HepG2 (cell line): Measurements from ENCODE around the gene SNRPN. TPM values are rescaled to one million over a fixed set of nuclear protein-coding genes. Genes with fewer than 3 reads are reported as not detected.
A peak's percentile ranks its signal among the peaks of the same experiment; 100 is the strongest.

Experiments used
- ATAC-seq: fragments of 200-7000 bp; cut with Tn5 transposase; 3 replicates; pipeline ENCODE4 v1.9.1; 2020; ENCODE audit warnings: mild to moderate bottlenecking, moderate library complexity
- BruUV-seq: library from RNA; stranded (reverse); fragments of 400-500 nt; replicated peaks from 2 replicates; lab custom pipeline; 2021; lab: Mats Ljungman, UMichigan
- CTCF ChIA-PET: fragments of 300-600 bp; formaldehyde crosslinking; extraction: SDS; loops from one replicate; lab custom pipeline; 2021; ENCODE audit warnings: low total read pairs, inconsistent platforms, low intra/inter-chr PET ratio; lab: Yijun Ruan, JAX
- POLR2A ChIA-PET: fragments of 350-600 bp; sonication (Branson Sonifier 250); formaldehyde crosslinking; loops from one replicate; lab custom pipeline; 2020; ENCODE audit warnings: antibody characterized with exemption, inconsistent platforms; lab: Yijun Ruan, JAX
- DNase-seq: peaks from one replicate; pipeline ENCODE4 v3.0.0-alpha.2; 2015; ENCODE audit warnings: low spot score
- FAIRE-seq: peaks from 3 replicates; lab custom pipeline; 2011; peaks lifted over from hg19 to GRCh38; lab: Jason Lieb, UNC
- H2AFZ ChIP-seq: one replicate; pipeline ENCODE4 v1.6.1; 2011; ENCODE audit warnings: low read length, inconsistent platforms
- H3K27ac ChIP-seq: fragments of 300-600 bp; 3 replicates; pipeline ENCODE4 v1.8.0; 2011; ENCODE audit warnings: mixed run types, mild to moderate bottlenecking, mixed read lengths, low read length, inconsistent platforms; ENCODE audit not compliant: insufficient read depth; ENCODE audit errors: extremely low read length
- H3K27me3 ChIP-seq, 2 experiments: fragments of 200-600 bp in 1 of 2; 2 replicates in 1 of 2; 3 replicates in 1 of 2; pipeline versions ENCODE4 v1.6.0 to v1.8.0; 2011; ENCODE audit warnings: low read length in 2 of 2, mild to moderate bottlenecking in 2 of 2, moderate library complexity in 2 of 2, inconsistent platforms in 1 of 2; ENCODE audit not compliant: insufficient read depth in 2 of 2, control insufficient read depth in 1 of 2
- H3K36me3 ChIP-seq, 2 experiments: fragments of 200-600 bp in 1 of 2; replicated peaks in 1 of 2; 2 replicates in 1 of 2; 3 replicates in 1 of 2; pipeline versions ENCODE4 v1.5.1 to v1.8.0; 2011; ENCODE audit warnings: low read length in 2 of 2, inconsistent platforms in 1 of 2; ENCODE audit not compliant: insufficient read depth in 2 of 2, control insufficient read depth in 1 of 2
- H3K4me1 ChIP-seq: 2 replicates; pipeline ENCODE4 v1.5.1; 2012; ENCODE audit warnings: low read length, inconsistent platforms; ENCODE audit not compliant: insufficient read depth
- H3K4me2 ChIP-seq: 2 replicates; pipeline ENCODE4 v1.6.0; 2011; ENCODE audit warnings: low read depth, low read length, inconsistent platforms
- H3K4me3 ChIP-seq, 3 experiments: fragments of 200-600 bp in 1 of 3; sonication (generic), shearing (Covaris generic) in 1 of 3; replicated peaks in 1 of 3; 2 replicates each; pipeline ENCODE4 v1.5.1; 2011 to 2016; ENCODE audit warnings: low read length in 3 of 3, inconsistent platforms in 2 of 3, low read depth in 2 of 3, mild to moderate bottlenecking in 2 of 3, control low read depth in 1 of 3, mixed read lengths in 1 of 3; ENCODE audit not compliant: insufficient read depth in 1 of 3
- H3K79me2 ChIP-seq: one replicate; pipeline ENCODE4 v1.6.1; 2011; ENCODE audit warnings: low read length, inconsistent platforms; ENCODE audit not compliant: insufficient read depth
- H3K9ac ChIP-seq: 2 replicates; pipeline ENCODE4 v1.6.0; 2011; ENCODE audit warnings: mild to moderate bottlenecking, low read depth, low read length, inconsistent platforms; ENCODE audit not compliant: insufficient read depth
- H3K9me3 ChIP-seq: 2 replicates; pipeline ENCODE4 v1.5.1; 2012; ENCODE audit warnings: mild to moderate bottlenecking, low read length
- H4K20me1 ChIP-seq: 2 replicates; pipeline ENCODE4 v1.6.0; 2011; ENCODE audit warnings: inconsistent platforms, mild to moderate bottlenecking, low read length, moderate library complexity; ENCODE audit not compliant: insufficient read depth
- ARID5B ChIP-seq: IDR thresholded peaks from 2 replicates; pipeline ENCODE4 v1.4.0; 2020; ENCODE audit warnings: mild to moderate bottlenecking, missing genetic modification reagents
- CEBPG ChIP-seq: IDR thresholded peaks from 2 replicates; pipeline ENCODE4 v1.6.1; 2016
- KMT2B ChIP-seq: IDR thresholded peaks from 2 replicates; pipeline ENCODE4 v1.6.1; 2016; ENCODE audit warnings: missing genetic modification reagents, missing compliant biosample characterization
- LCORL ChIP-seq, 2 experiments: fragments of 450-650 bp in 1 of 2; sonication (generic) in 1 of 2; formaldehyde crosslinking in 1 of 2; IDR thresholded peaks; 2 replicates each; pipeline versions ENCODE4 v1.5.0 to v1.6.1; 2017 to 2020; ENCODE audit warnings: antibody characterized with exemption in 1 of 2, missing genetic modification reagents in 1 of 2
- RFX3 ChIP-seq: IDR thresholded peaks from 2 replicates; pipeline ENCODE4 v1.6.1; 2016; ENCODE audit warnings: missing biosample characterization, missing genetic modification reagents
- ZNF362 ChIP-seq: sonication (generic); formaldehyde crosslinking; IDR thresholded peaks from 2 replicates; pipeline ENCODE4 v1.4.0; 2020; ENCODE audit warnings: missing genetic modification reagents, mild to moderate bottlenecking, borderline replicate concordance
- ZNF703 ChIP-seq: sonication (generic); formaldehyde crosslinking; IDR thresholded peaks from 2 replicates; pipeline ENCODE4 v1.5.1; 2020; ENCODE audit warnings: missing genetic modification reagents, mild to moderate bottlenecking, moderate library complexity, borderline replicate concordance
- WGBS: methylation state at CpG from one replicate; pipeline ENCODE4 v1.1.6; 2017; ENCODE audit warnings: low lambda C conversion rate; 5-methylcytosine and 5-hydroxymethylcytosine counted together
- in situ Hi-C: cut with HindIII; loops from 2 replicates; pipeline ENCODE4 v1.10.0; 2017; ENCODE audit warnings: low pct_unique_long_range_greater_than_20kb; ENCODE audit not compliant: extremely low pct_ligation_motif_present
- intact Hi-C: fragments of 100-400 bp; cut with micrococcal nuclease; formaldehyde crosslinking; loops from one replicate; pipeline ENCODE4 v1.10.0; 2022; ENCODE audit not compliant: unreplicated experiment
- polyA plus RNA-seq, 8 experiments: library from polyadenylated mRNA; depleted of rRNA in 3 of 8; stranded (reverse) in 7 of 8; unstranded in 1 of 8; fragments of >200 nt; fragmentation: Illumina TruSeq in 4 of 8; extraction: Trizol in 4 of 8; gene quantifications; 2 replicates each; pipeline versions ENCODE4 v1.2.1 to v1.2.3, GENCODE V29; 2011 to 2016; ENCODE audit warnings: low read depth in 4 of 8, missing spikeins in 1 of 8, mixed read lengths in 1 of 8; ENCODE audit not compliant: insufficient read depth in 1 of 8
- total RNA-seq, 5 experiments: library from RNA; depleted of rRNA; stranded (reverse); fragments of >200 nt; fragmentation: Illumina TruSeq; extraction: Trizol; gene quantifications; 2 replicates each; pipeline ENCODE4 v1.2.3, GENCODE V29; 2016; ENCODE audit warnings: low read depth in 1 of 5

The SNRPN gene
- total and polyA plus RNA-seq, 2 of the 13 experiments (the other 11 are each of a cell fraction or from before 2014, with no cell fraction given): 133 to 212 TPM

GRCh38 chr15:24924153-24924552 lies 30.6 kb upstream of the SNRPN start (continued):
- peak; percentile 36; the same call in 1 of the 2 replicates for TF ChIP-seq ARID5B
- TF ChIP-seq CEBPG (CRISPR knock-in tag): peak; percentile 44
- TF ChIP-seq LCORL (IDR thresholded peaks at IDR 0.05): no peak
- peak; percentile 27; the same call in 1 of the 2 replicates for TF ChIP-seq LCORL (CRISPR knock-in tag; IDR thresholded peaks at IDR 0.05)

GRCh38 chr15:24924621-24925020 lies 30.2 kb upstream of the SNRPN start:
- Histone ChIP-seq H3K9ac (no peak overlapping the region), H3K4me2 (peak overlapping the region; percentile 39; the same call in 1 of the 2 replicates), H3K9me3 (peaks cover 50% of the 10 kb centered on the region; the same call in 1 of the 2 replicates), H2AFZ (no peak overlapping the region), H3K4me1 (peaks cover 46% of the 10 kb centered on the region), H3K36me3 (no peaks in the 10 kb centered on the region), H3K27ac (peak overlapping the region; percentile 33), H4K20me1 (no peaks in the 10 kb centered on the region), H3K4me3 (no peak overlapping the region), H3K27me3 (no peaks in the 10 kb centered on the region), H3K79me2 (no peaks in the 10 kb centered on the region)
- ATAC-seq: peak; percentile 23; the same call in 1 of the 3 replicates
- WGBS: 3% methylated on average over 2 of the region's 2 CpGs
- in situ Hi-C loops: no loop called here
- DNase-seq: no peak
- intact Hi-C loops: no loop called here
- TF ChIP-seq KMT2B (CRISPR knock-in tag) (no peak), ZNF703 (CRISPR knock-in tag) (no peak), RFX3 (CRISPR knock-in tag) (no peak), ZNF362 (no peak)
- no TSS peak for BruUV-seq
- ChIA-PET CTCF (no interaction called here), POLR2A (interaction anchor here (0.8 kb wide), 1 partner anchor 30 kb away, joined by 3 read pairs; the partner anchor contains the start of genes SNRPN and SNURF)
- no peak for FAIRE-seq
